HG03378 (cell line): Measurements from ENCODE around the gene HDGFL2.

ENCODE experiments used
- ATAC-seq: cut with Tn5 transposase; IDR thresholded peaks from one replicate; pipeline ENCODE4 v1.9.1; 2021; ENCODE audit warnings: mild to moderate bottlenecking, moderate library complexity; ENCODE audit not compliant: unreplicated experiment

HDGFL2 gene

GRCh38 chr19:4472174-4472974 is at the start of gene HDGFL2:
Gene HDGFL2, plus strand, starts transcription at chr19:4472297. Its CDS starts 54 bp downstream, at chr19:4472351.
- no peak for ATAC-seq

- ATAC-seq = no peak
Measured at GRCh38 chr19:4423416-4424126, 48.5 kb upstream of the HDGFL2 start.

- no peak for ATAC-seq
Measured at GRCh38 chr19:4425537-4425936, 46.6 kb upstream of the HDGFL2 start.

- ATAC-seq = no peak
Measured at GRCh38 chr19:4428326-4428975, 43.6 kb upstream of the HDGFL2 start.

GRCh38 chr19:4429256-4429655 is 42.8 kb upstream of the HDGFL2 start:
- no peak for ATAC-seq

GRCh38 chr19:4429771-4430171 is 42.3 kb upstream of the HDGFL2 start:
- no peak for ATAC-seq

GRCh38 chr19:4430760-4431159 is 41.3 kb upstream of the HDGFL2 start:
- ATAC-seq = no peak

- no peak for ATAC-seq
Measured at GRCh38 chr19:4431296-4431695, 40.8 kb upstream of the HDGFL2 start.

GRCh38 chr19:4431808-4432674 is 40.1 kb upstream of the HDGFL2 start:
- no peak for ATAC-seq

GRCh38 chr19:4432918-4433506 is 39.1 kb upstream of the HDGFL2 start:
- ATAC-seq = no peak

GRCh38 chr19:4434391-4434790 is 37.7 kb upstream of the HDGFL2 start:
- ATAC-seq = no peak

- ATAC-seq = no peak
Measured at GRCh38 chr19:4436231-4436630, 35.9 kb upstream of the HDGFL2 start.

- no peak for ATAC-seq
Measured at GRCh38 chr19:4437103-4437502, 35.0 kb upstream of the HDGFL2 start.

- no peak for ATAC-seq
Measured at GRCh38 chr19:4439243-4439642, 32.9 kb upstream of the HDGFL2 start.

- ATAC-seq = no peak
Measured at GRCh38 chr19:4441994-4442818, 29.9 kb upstream of the HDGFL2 start.

- no peak for ATAC-seq
Measured at GRCh38 chr19:4442819-4443146, 29.3 kb upstream of the HDGFL2 start.

- ATAC-seq = no peak
Measured at GRCh38 chr19:4443188-4443587, 28.9 kb upstream of the HDGFL2 start.

GRCh38 chr19:4443966-4444764 is 27.9 kb upstream of the HDGFL2 start:
- ATAC-seq = no peak
